Mesenchymal stem cell (in vitro differentiated cells and primary cell): Measurements from ENCODE around the gene CLUH.
A peak's percentile ranks its signal among the peaks of the same experiment; 100 is the strongest.
"Not testable (repeated sequence)": the region's sequence is repeated elsewhere in the genome, so short reads cannot be mapped to it uniquely, and the experiment has no call there.

Experiments used
- DNase-seq: peaks from one replicate; pipeline ENCODE4 v3.0.0-alpha.2; 2013
- H2AFZ ChIP-seq: one replicate; pipeline ENCODE4 v1.6.1; 2013; ENCODE audit warnings: low read depth, mild to moderate bottlenecking, control low read depth, inconsistent platforms, low read length, moderate library complexity
- H2AK5ac ChIP-seq: 2 replicates; pipeline ENCODE4 v1.6.1; 2013; ENCODE audit warnings: low read length, moderate library complexity, mild to moderate bottlenecking, inconsistent platforms; ENCODE audit not compliant: severe bottlenecking
- H2BK120ac ChIP-seq: one replicate; pipeline ENCODE4 v1.6.1; 2013; ENCODE audit warnings: low read depth, mild to moderate bottlenecking, inconsistent platforms, low read length, moderate library complexity
- H2BK12ac ChIP-seq, 2 experiments: one replicate each; pipeline ENCODE4 v1.6.1; 2013; ENCODE audit warnings: inconsistent platforms in 2 of 2, low read length in 2 of 2, mild to moderate bottlenecking in 2 of 2, moderate library complexity in 2 of 2, control low read depth in 1 of 2
- H2BK15ac ChIP-seq: one replicate; pipeline ENCODE4 v1.6.1; 2013; ENCODE audit warnings: mild to moderate bottlenecking, low read depth, inconsistent platforms; ENCODE audit not compliant: poor library complexity, severe bottlenecking
- H2BK5ac ChIP-seq: 2 replicates; pipeline ENCODE4 v1.6.1; 2013; ENCODE audit warnings: low read depth, mild to moderate bottlenecking, low read length, control low read depth, inconsistent platforms; ENCODE audit not compliant: poor library complexity, severe bottlenecking
- H3K14ac ChIP-seq, 2 experiments: one replicate each; pipeline ENCODE4 v1.6.1; 2013; ENCODE audit warnings: inconsistent platforms in 2 of 2, low read length in 2 of 2, control low read depth in 1 of 2, mild to moderate bottlenecking in 1 of 2, moderate library complexity in 1 of 2
- H3K18ac ChIP-seq, 2 experiments: one replicate each; pipeline ENCODE4 v1.6.1; 2013; ENCODE audit warnings: inconsistent platforms in 2 of 2, low read length in 2 of 2, control low read depth in 1 of 2, low read depth in 1 of 2, mild to moderate bottlenecking in 1 of 2
- H3K23ac ChIP-seq, 2 experiments: one replicate each; pipeline ENCODE4 v1.6.1; 2013; ENCODE audit warnings: inconsistent platforms in 2 of 2, low read length in 2 of 2, mild to moderate bottlenecking in 2 of 2, moderate library complexity in 2 of 2, control low read depth in 1 of 2
- H3K27ac ChIP-seq: 2 replicates; pipeline ENCODE4 v1.5.1; 2013; ENCODE audit warnings: mild to moderate bottlenecking, moderate library complexity, low read length, control low read depth, inconsistent platforms; ENCODE audit not compliant: poor library complexity, severe bottlenecking
- H3K27me3 ChIP-seq, 2 experiments: 2 replicates each; pipeline versions ENCODE4 v1.6.1 to v1.7.0; 2013; ENCODE audit warnings: low read length in 2 of 2, mild to moderate bottlenecking in 2 of 2, moderate library complexity in 2 of 2, control low read depth in 1 of 2, inconsistent platforms in 1 of 2; ENCODE audit not compliant: control insufficient read depth in 1 of 2, insufficient read depth in 1 of 2
- H3K36me3 ChIP-seq, 2 experiments: 2 replicates each; pipeline versions ENCODE4 v1.6.1 to v1.7.0; 2013; ENCODE audit warnings: low read length in 2 of 2, control low read depth in 1 of 2, inconsistent platforms in 1 of 2, low read depth in 1 of 2, mild to moderate bottlenecking in 1 of 2; ENCODE audit not compliant: insufficient read depth in 2 of 2, control insufficient read depth in 1 of 2
- H3K4ac ChIP-seq, 2 experiments: one replicate each; pipeline ENCODE4 v1.6.1; 2013; ENCODE audit warnings: inconsistent platforms in 2 of 2, low read length in 2 of 2, mild to moderate bottlenecking in 2 of 2, moderate library complexity in 2 of 2, control low read depth in 1 of 2, low read depth in 1 of 2
- H3K4me1 ChIP-seq: 2 replicates; pipeline ENCODE4 v1.6.1; 2013; ENCODE audit warnings: low read depth, low read length, control low read depth; ENCODE audit not compliant: control insufficient read depth, insufficient read depth
- H3K4me2 ChIP-seq: 2 replicates; pipeline ENCODE4 v1.6.1; 2013; ENCODE audit warnings: low read length, mild to moderate bottlenecking, inconsistent platforms; ENCODE audit not compliant: poor library complexity, severe bottlenecking
- H3K4me3 ChIP-seq, 2 experiments: 2 replicates each; pipeline versions ENCODE4 v1.5.1 to v1.7.0; 2013; ENCODE audit warnings: low read length in 2 of 2, mild to moderate bottlenecking in 2 of 2, control low read depth in 1 of 2, low read depth in 1 of 2; ENCODE audit not compliant: insufficient read depth in 1 of 2
- H3K79me1 ChIP-seq: replicated peaks from 2 replicates; pipeline ENCODE4 v1.6.1; 2013; ENCODE audit warnings: mild to moderate bottlenecking, control low read depth, low read length, inconsistent platforms; ENCODE audit not compliant: poor library complexity, severe bottlenecking
- H3K9ac ChIP-seq: 2 replicates; pipeline ENCODE4 v1.7.0; 2013; ENCODE audit warnings: mild to moderate bottlenecking, low read length, moderate library complexity
- H3K9me3 ChIP-seq: 2 replicates; pipeline ENCODE4 v1.7.0; 2013; ENCODE audit warnings: mild to moderate bottlenecking, low read length; ENCODE audit not compliant: control insufficient read depth
- H4K8ac ChIP-seq: one replicate; pipeline ENCODE4 v1.6.1; 2013; ENCODE audit warnings: inconsistent platforms, mild to moderate bottlenecking, low read length, moderate library complexity
- H4K91ac ChIP-seq: one replicate; pipeline ENCODE4 v1.6.1; 2013; ENCODE audit warnings: mild to moderate bottlenecking, low read length, inconsistent platforms
- WGBS: methylation state at CpG from one replicate; pipeline ENCODE4 v1.1.7; 2013; ENCODE audit warnings: mixed read lengths; 5-methylcytosine and 5-hydroxymethylcytosine counted together

CLUH gene

GRCh38 chr17:2679247-2679646 is 32.3 kb downstream of the CLUH start:
- peaks cover 20% of the 10 kb centered on the region for H3K79me1 ChIP-seq
- H3K14ac ChIP-seq, H2AK5ac ChIP-seq, H3K4me1 ChIP-seq, H3K4me2 ChIP-seq, H2BK12ac ChIP-seq, H3K27ac ChIP-seq, H3K9ac ChIP-seq, H2BK15ac ChIP-seq, H3K4ac ChIP-seq, H4K91ac ChIP-seq, H3K9me3 ChIP-seq, H3K18ac ChIP-seq, H3K27me3 ChIP-seq, DNase-seq, H2BK120ac ChIP-seq, H2AFZ ChIP-seq, H3K23ac ChIP-seq, H4K8ac ChIP-seq, H3K4me3 ChIP-seq, H2BK5ac ChIP-seq: not testable (repeated sequence)
- H3K36me3 ChIP-seq = peaks cover 37 to 89% of the 10 kb centered on the region in 2 experiments
- 98% methylated on average over 1 of the region's 1 CpG for WGBS

- no peak overlapping the region for H3K4me2 ChIP-seq
- no peak overlapping the region for H3K18ac ChIP-seq
- peaks cover 33 to 89% of the 10 kb centered on the region in 2 experiments for H3K36me3 ChIP-seq
- no peak overlapping the region for H3K14ac ChIP-seq
- H2AFZ ChIP-seq = no peak overlapping the region
- H2BK5ac ChIP-seq = no peak overlapping the region
- no peak overlapping the region for H2BK15ac ChIP-seq
- no peak overlapping the region for H2BK12ac ChIP-seq
- WGBS = 100% methylated on average over 4 of the region's 5 CpGs
- no peaks in the 10 kb centered on the region for H3K9me3 ChIP-seq
- peaks cover 8% of the 10 kb centered on the region for H3K79me1 ChIP-seq
- no peak overlapping the region for H3K9ac ChIP-seq
- H2BK120ac ChIP-seq = no peak overlapping the region
- H3K4me3 ChIP-seq = no peak overlapping the region
- H3K4ac ChIP-seq = no peak overlapping the region
- no peak overlapping the region for H3K27ac ChIP-seq
- no peak overlapping the region for H2AK5ac ChIP-seq
- no peak overlapping the region for H4K91ac ChIP-seq
- H3K23ac ChIP-seq = no peak overlapping the region
- H3K4me1 ChIP-seq = no peaks in the 10 kb centered on the region
- DNase-seq = no peak
- no peaks in the 10 kb centered on the region for H3K27me3 ChIP-seq
- H4K8ac ChIP-seq = no peak overlapping the region
These were observed 39.5 kb downstream of the CLUH start for GRCh38 chr17:2672026-2672425.

GRCh38 chr17:2660410-2660809 is 51.2 kb downstream of the CLUH start:
- H3K36me3 ChIP-seq, H2BK120ac ChIP-seq, H2AFZ ChIP-seq, H3K4ac ChIP-seq, H4K8ac ChIP-seq, H3K23ac ChIP-seq, H3K4me3 ChIP-seq, H2BK5ac ChIP-seq, H3K27me3 ChIP-seq, H3K27ac ChIP-seq, H3K14ac ChIP-seq, H3K9ac ChIP-seq, H3K4me2 ChIP-seq, H2BK15ac ChIP-seq, H3K9me3 ChIP-seq, H3K18ac ChIP-seq, H2BK12ac ChIP-seq, H4K91ac ChIP-seq, DNase-seq, H3K4me1 ChIP-seq, H2AK5ac ChIP-seq, H3K79me1 ChIP-seq: not testable (repeated sequence)
- 100% methylated on average over 4 of the region's 4 CpGs for WGBS

GRCh38 chr17:2659337-2659736 is 52.2 kb downstream of the CLUH start:
- H2BK120ac ChIP-seq, H3K4me1 ChIP-seq, H2BK12ac ChIP-seq, H3K79me1 ChIP-seq, H3K27me3 ChIP-seq, H3K9me3 ChIP-seq, H3K36me3 ChIP-seq, H3K27ac ChIP-seq, H2AK5ac ChIP-seq, H4K8ac ChIP-seq, H3K18ac ChIP-seq, H2AFZ ChIP-seq, H3K4ac ChIP-seq, H2BK15ac ChIP-seq, H2BK5ac ChIP-seq, H3K14ac ChIP-seq, H3K4me2 ChIP-seq, H3K4me3 ChIP-seq, H3K23ac ChIP-seq, H4K91ac ChIP-seq: not testable (repeated sequence)
- H3K9ac ChIP-seq = peak overlapping the region; percentile 35
- WGBS = 49% methylated on average over 7 of the region's 8 CpGs
- peak; percentile 67 for DNase-seq
